IgD-negative memory B cell (primary cell): ENCODE measurements around the gene ARHGEF17. TPM values are rescaled to one million over a fixed set of nuclear protein-coding genes. Genes with fewer than 3 reads are reported as not detected.
A peak's percentile ranks its signal among the peaks of the same experiment; 100 is the strongest.

Experiments
- H3K27ac Mint-ChIP-seq, 3 donors: one replicate each; pipeline ENCODE4 v1.8.0; 2020 to 2022; ENCODE audit warnings: mild to moderate bottlenecking in 3 of 3, mixed read lengths in 3 of 3, moderate library complexity in 1 of 3
- H3K27me3 Mint-ChIP-seq: one replicate; pipeline ENCODE4 v1.8.0; 2021; ENCODE audit warnings: mixed read lengths
- H3K36me3 Mint-ChIP-seq: one replicate; pipeline ENCODE4 v1.8.0; 2020; ENCODE audit warnings: mild to moderate bottlenecking, mixed read lengths
- H3K4me1 Mint-ChIP-seq, 3 donors: one replicate each; pipeline ENCODE4 v1.8.0; 2020 to 2022; ENCODE audit warnings: mixed read lengths in 3 of 3, mild to moderate bottlenecking in 1 of 3
- H3K4me3 Mint-ChIP-seq, 4 donors: one replicate each; pipeline ENCODE4 v1.8.0; 2020 to 2022; ENCODE audit warnings: mild to moderate bottlenecking in 4 of 4, mixed read lengths in 4 of 4, moderate library complexity in 3 of 4
- H3K9me3 Mint-ChIP-seq, 3 donors: one replicate each; pipeline ENCODE4 v1.8.0; 2020 to 2021; ENCODE audit warnings: mixed read lengths in 3 of 3, mild to moderate bottlenecking in 1 of 3
- polyA plus RNA-seq: library from polyadenylated mRNA; unstranded; fragments of 300-500 nt; fragmentation: Illumina TruSeq; gene quantifications from one replicate; pipeline ENCODE4 v1.2.3, GENCODE V29; 2021

The ARHGEF17 gene
- polyA plus RNA-seq, 1 donor from 2014 or later: not detected

DNA sequence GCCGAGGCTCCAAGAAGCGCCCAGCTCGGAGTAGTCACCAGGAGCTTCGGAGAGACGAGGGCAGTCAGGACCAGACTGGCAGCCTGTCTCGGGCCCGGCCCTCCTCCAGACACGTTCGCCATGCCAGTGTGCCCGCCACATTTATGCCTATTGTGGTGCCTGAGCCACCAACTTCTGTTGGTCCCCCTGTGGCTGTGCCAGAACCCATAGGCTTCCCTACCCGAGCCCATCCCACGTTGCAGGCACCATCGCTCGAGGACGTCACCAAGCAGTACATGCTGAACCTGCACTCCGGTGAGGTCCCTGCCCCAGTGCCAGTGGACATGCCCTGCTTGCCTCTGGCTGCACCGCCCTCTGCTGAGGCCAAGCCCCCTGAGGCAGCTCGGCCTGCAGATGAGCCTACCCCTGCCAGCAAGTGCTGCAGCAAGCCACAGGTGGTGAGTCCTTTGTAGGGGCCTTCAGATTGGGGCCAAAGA lies 3.4 kb downstream of the ARHGEF17 start:
- Mint-ChIP-seq H3K4me1 (peaks cover 6 to 10% (median 8%) of the 10 kb centered on the region in 3 donors), H3K36me3 (no peaks in the 10 kb centered on the region), H3K27ac (peak overlapping the region in 1 of 3 donors; percentile 4), H3K27me3 (peaks cover 5% of the 10 kb centered on the region), H3K9me3 (no peaks in the 10 kb centered on the region), H3K4me3 (peak overlapping the region in 1 of 4 donors; percentile 32)

DNA sequence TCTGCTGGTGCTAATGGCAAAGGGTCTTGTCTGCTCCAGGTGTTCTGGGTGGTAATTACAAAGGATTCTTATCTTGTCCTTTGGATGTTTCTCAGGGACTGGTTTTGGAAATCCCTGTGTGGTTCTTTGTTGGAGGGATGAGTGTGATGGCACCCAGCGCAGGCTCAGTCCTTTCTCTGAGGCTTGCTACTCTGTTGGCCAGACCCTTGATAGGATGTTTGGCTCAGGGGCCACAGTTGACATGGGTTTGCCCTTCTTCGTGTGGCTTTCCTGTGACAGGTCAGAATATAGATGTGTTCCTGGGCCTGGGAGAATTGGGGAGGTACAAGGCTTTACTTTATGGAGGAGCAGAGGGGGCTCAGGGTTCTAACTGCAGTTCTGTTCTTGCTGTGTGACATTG lies 4.0 kb downstream of the ARHGEF17 start:
- peak overlapping the region in 1 of 3 donors; percentile 4 for H3K27ac Mint-ChIP-seq
- H3K4me1 Mint-ChIP-seq: peaks cover 2 to 8% (median 5%) of the 10 kb centered on the region in 3 donors
- H3K27me3 Mint-ChIP-seq: peaks cover 3% of the 10 kb centered on the region
- no peaks in the 10 kb centered on the region for H3K36me3 Mint-ChIP-seq
- peak overlapping the region in 1 of 4 donors; percentile 32 for H3K4me3 Mint-ChIP-seq
- no peaks in the 10 kb centered on the region for H3K9me3 Mint-ChIP-seq

DNA sequence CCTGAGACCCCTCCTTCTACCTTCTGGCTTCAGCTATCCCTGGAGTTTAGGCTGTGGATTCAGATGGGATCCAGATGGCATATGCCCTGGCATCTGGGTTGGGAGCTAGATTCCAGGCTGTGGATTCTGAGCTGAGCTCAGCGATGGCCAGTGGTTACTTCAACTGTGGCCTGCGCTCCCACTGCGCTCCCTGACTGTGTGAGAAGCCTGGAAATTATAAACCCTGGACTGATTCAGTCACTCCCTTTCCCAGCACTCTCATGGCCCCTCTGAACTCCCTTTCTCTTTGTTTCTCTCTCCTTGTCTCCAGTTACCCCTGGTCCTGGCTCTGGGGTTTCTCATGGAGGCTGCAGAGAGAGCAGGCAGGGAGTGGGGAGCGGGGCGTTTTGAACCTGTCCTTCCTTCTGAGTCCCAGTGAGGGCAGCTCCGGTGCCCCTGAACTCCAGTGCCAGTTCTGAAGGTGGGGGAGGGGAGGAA lies 4.8 kb downstream of the ARHGEF17 start:
- Mint-ChIP-seq H3K27ac (no peak overlapping the region), H3K27me3 (no peaks in the 10 kb centered on the region), H3K4me3 (peak overlapping the region in 1 of 4 donors; percentile 58), H3K9me3 (no peaks in the 10 kb centered on the region), H3K36me3 (no peaks in the 10 kb centered on the region), H3K4me1 (peaks cover 0 to 4% (median 3%) of the 10 kb centered on the region in 3 donors)

DNA sequence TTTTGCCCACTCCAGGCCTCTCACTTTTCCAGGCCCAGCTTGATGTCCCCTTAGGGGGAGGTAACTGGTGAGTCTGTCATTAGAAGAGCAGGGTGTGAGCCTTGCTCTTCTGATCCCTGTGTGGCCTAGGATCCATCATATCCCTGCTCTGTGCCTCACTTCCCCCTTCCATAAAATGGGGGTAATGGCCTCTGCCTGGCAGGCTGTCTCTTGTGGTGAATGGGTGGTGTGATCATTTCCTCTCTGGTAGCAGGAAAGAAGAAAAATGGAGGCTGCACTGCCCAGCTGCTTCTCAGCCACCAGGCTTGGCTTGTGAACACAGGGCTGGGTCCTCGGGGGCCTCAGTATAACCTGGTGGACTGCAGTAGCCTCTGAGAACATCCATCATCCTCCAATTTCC lies 5.6 kb downstream of the ARHGEF17 start:
- Mint-ChIP-seq H3K9me3 (no peaks in the 10 kb centered on the region), H3K27me3 (no peaks in the 10 kb centered on the region), H3K4me3 (no peak overlapping the region), H3K4me1 (peaks cover 0 to 4% (median 3%) of the 10 kb centered on the region in 3 donors), H3K27ac (peak overlapping the region in 1 of 3 donors; percentile 5), H3K36me3 (no peaks in the 10 kb centered on the region)

DNA sequence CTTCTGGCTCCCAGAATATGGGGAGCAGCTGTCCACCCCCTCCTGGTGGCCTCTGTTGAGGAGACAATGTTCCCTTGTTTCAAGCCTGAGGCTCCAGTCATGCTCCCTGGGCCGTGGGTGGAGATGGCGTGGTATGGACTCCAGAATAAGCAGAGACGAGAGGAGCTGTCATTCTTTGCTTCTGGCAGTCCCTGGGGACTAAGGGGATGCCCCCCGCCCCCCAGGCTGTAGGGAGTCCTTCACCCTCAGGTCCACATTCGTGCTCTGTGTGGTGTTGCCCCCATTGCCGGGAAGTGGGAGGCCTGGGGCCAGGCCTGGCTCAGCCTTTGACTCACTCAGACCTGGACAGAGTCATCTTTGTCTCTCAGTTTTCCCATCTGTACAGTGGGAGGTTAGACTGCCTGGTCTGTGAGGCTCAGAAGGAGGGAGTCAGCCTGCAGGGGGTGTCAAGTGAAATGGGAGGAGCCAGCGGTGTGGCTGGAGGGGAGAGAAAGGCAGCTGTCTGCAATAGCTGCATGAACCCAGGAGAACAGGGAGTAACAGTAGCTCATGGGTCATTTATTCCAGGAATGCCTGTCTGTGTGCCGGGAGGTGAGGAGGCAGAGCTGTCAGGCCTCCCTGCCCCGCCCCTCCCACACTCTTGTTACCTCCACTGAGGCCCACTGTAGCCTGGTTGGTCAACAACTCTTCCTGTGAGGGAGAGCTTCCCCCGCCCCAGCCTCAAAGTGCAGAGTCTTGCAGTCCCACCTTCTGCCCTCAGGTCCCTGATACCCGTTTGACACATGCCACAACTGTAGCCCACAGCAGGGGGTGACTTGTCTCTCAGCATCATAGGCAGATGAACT lies 6.3 kb downstream of the ARHGEF17 start:
- peaks cover 1% of the 10 kb centered on the region for H3K36me3 Mint-ChIP-seq
- H3K27me3 Mint-ChIP-seq: no peaks in the 10 kb centered on the region

DNA sequence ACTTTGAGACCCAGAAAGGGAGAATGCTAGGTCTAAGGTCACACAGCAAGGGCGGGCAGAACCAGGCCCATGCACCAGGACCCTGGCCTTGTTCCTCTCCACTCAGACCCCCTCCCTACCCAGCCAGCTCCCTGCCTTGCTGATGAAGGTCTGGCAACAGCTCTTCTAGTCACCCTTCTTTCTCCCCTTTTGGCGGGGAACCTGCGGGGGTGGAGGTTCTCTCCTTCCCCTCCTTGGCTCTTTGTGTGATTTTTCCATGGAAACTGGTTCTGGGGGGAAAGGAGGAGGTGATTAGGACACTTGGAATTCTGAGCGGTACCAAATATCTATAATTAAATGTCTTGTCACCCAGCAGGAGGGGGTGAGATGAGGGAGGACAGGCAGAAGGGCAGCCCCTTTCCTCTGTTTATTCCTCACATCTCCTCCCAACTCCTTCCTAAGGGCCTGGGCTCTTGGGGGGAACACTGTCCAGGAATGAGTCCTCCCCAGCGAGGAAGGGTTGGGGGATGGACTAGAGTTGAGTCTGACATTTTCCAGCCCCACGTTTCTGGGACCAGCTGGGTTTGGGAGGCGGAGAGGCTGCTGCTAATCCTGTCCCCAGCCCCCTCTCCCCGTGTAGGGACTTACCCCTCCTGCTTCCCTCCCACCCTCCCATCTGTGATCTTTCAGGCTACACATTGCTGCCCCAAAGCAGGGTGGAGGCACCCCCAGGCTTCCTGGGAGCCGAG lies 7.4 kb downstream of the ARHGEF17 start:
- Mint-ChIP-seq H3K4me3 (no peak overlapping the region), H3K36me3 (peaks cover 3% of the 10 kb centered on the region), H3K4me1 (peaks cover 0 to 4% (median 3%) of the 10 kb centered on the region in 3 donors), H3K27ac (no peak overlapping the region), H3K9me3 (no peaks in the 10 kb centered on the region), H3K27me3 (no peaks in the 10 kb centered on the region)

More for the DNA sequence above, 6.3 kb downstream of the ARHGEF17 start:
- H3K27ac Mint-ChIP-seq: peak overlapping the region in 1 of 3 donors; percentile 57
- no peaks in the 10 kb centered on the region for H3K9me3 Mint-ChIP-seq
- H3K4me1 Mint-ChIP-seq: peaks cover 0 to 4% (median 3%) of the 10 kb centered on the region in 3 donors
- no peak overlapping the region for H3K4me3 Mint-ChIP-seq

DNA sequence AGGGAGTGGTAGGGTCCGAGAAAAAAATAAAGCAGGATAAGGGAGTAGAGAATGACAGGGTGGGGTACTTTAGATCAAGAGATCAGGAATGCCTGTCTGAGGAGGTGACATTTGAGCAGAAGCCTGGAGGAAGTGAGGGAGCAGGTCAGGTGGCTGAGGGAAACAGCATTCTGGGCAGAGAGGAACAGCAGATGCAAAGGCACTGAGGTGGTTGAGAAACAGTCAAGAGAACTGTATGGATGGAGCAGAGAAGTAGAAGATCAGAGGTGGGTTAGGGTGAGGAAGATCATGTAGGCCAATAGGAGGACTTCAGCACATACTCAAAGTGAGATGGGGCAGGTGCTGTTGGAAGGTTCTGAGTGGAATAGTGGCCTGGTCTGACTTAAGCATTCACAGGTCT lies 8.3 kb downstream of the ARHGEF17 start:
- H3K27ac Mint-ChIP-seq: no peak overlapping the region

DNA sequence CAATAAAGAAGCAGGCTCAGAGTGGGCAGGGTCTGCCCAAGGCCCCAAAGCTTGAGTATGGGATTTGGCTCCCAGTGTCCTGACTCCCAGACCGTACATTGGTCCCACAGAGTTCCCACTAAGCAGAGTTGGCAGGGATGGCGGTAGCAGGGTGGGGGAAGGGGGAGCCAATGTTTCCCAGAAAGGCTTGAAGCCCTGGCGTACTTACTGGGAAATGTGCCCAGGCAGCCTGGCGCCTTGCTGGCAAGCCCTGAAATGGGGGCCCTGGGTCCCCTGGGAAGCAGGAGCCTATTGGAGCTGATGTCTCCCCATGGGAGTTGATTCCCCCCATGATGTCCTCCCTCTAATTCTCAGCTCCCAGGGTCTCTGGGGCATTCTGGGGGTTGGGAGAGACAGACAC lies 9.3 kb downstream of the ARHGEF17 start:
- Mint-ChIP-seq H3K4me3 (no peak overlapping the region), H3K4me1 (peaks cover 4 to 9% (median 4%) of the 10 kb centered on the region in 3 donors), H3K9me3 (no peaks in the 10 kb centered on the region), H3K36me3 (peaks cover 3% of the 10 kb centered on the region), H3K27me3 (peaks cover 2% of the 10 kb centered on the region), H3K27ac (no peak overlapping the region)

More for the DNA sequence above, 8.3 kb downstream of the ARHGEF17 start:
- no peak overlapping the region for H3K4me3 Mint-ChIP-seq
- H3K27me3 Mint-ChIP-seq: no peaks in the 10 kb centered on the region
- H3K4me1 Mint-ChIP-seq: peaks cover 0 to 4% (median 3%) of the 10 kb centered on the region in 3 donors
- no peaks in the 10 kb centered on the region for H3K9me3 Mint-ChIP-seq
- H3K36me3 Mint-ChIP-seq: peaks cover 3% of the 10 kb centered on the region

DNA sequence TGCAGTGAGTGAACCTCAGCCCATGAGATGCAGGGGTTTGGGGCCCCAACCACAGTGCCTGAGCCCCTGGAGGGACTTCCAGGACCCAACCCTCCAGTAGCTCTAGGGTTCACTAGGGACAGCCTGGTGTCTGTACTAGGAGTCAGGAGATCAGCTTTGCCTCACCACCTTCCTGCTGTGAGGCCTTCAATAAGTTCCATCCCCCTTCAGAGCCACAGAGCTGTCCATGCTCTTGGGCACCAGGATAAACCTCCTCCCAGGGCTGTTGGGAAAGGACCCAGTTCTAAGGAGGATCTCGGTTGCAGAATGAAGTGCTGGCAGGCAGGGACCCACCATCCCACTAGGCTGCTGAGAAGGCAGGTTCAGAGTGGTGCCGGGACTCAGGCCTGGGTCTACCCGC lies 9.7 kb downstream of the ARHGEF17 start:
- peaks cover 4 to 11% (median 7%) of the 10 kb centered on the region in 3 donors for H3K4me1 Mint-ChIP-seq
- H3K27ac Mint-ChIP-seq: no peak overlapping the region
- no peak overlapping the region for H3K4me3 Mint-ChIP-seq
- peaks cover 3% of the 10 kb centered on the region for H3K36me3 Mint-ChIP-seq
- H3K9me3 Mint-ChIP-seq: no peaks in the 10 kb centered on the region
- peaks cover 2% of the 10 kb centered on the region for H3K27me3 Mint-ChIP-seq

DNA sequence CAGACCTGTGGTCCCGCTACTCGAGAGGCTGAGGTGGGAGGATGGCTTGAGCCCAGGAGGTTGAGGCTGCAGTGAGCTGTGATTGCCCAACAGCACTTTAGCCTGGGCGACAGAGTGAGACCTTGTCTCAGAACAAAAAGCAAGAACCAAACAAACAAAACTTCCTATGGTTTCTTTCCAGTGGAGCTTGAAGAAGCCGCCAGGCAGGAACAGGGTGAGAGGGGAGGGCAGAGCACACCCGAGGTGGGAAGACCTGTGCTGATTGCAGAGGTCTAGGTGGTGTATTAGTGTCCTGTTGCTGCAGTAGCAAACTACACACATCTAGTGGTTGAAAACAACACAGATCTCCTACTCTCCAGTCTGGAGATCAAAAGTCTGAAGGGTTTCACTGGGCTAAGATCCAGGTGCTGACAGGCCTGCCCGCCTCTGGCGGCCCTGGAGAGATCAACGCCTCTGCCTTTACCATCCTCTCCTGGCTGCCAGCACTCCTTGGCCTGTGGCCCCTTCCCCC lies 10.5 kb downstream of the ARHGEF17 start:
- H3K4me1 Mint-ChIP-seq: peaks cover 4 to 11% (median 7%) of the 10 kb centered on the region in 3 donors
- H3K27me3 Mint-ChIP-seq: peaks cover 2% of the 10 kb centered on the region
- no peak overlapping the region for H3K4me3 Mint-ChIP-seq
- H3K27ac Mint-ChIP-seq: no peak overlapping the region
- H3K36me3 Mint-ChIP-seq: peaks cover 3% of the 10 kb centered on the region
- H3K9me3 Mint-ChIP-seq: no peaks in the 10 kb centered on the region

DNA sequence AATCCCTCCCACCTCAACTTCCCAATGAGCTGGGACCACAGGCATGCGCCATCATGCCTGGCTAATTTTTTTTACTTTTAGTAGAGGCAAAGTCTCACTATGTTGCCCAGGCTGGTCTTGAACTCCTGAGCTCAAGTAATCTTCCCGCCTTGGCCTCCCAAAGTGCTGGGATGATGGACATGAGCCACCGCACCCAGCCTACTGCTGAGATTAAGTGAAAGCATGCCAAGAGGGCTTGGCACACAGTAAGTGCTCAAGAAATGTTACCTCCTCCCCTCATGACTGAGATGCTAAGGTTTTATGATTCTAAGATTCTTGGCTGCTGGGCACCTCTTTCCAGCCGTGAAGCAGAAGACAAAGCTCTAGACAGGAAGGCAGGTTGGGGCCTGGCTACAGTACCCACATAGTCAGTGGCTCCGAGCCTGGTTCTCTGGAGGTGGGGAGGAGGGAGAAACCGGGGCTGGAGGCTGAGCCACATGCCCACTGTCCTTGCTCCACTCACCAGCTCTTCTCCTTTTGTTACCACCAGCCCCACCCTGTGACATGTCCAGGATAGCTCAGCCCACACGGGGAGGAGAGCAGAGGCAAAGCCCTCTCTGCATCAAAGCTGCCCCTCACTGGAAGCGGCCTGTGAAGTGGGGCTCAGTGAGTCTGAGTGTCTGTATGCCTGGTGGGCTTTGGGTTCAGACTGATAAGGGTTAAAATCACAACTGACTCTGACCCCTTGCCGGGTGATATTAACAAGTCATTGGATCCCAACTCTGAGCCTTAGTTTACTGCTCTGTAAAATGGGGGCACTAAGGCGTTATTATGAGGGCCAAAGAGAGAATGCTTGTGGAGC lies 12.9 kb downstream of the ARHGEF17 start:
- H3K9me3 Mint-ChIP-seq: no peaks in the 10 kb centered on the region
- H3K27ac Mint-ChIP-seq: peak overlapping the region in 2 of 3 donors; percentile 50
- peaks cover 11 to 21% (median 18%) of the 10 kb centered on the region in 3 donors for H3K4me1 Mint-ChIP-seq
- no peak overlapping the region for H3K4me3 Mint-ChIP-seq
- peaks cover 3% of the 10 kb centered on the region for H3K36me3 Mint-ChIP-seq
- peaks cover 2% of the 10 kb centered on the region for H3K27me3 Mint-ChIP-seq

DNA sequence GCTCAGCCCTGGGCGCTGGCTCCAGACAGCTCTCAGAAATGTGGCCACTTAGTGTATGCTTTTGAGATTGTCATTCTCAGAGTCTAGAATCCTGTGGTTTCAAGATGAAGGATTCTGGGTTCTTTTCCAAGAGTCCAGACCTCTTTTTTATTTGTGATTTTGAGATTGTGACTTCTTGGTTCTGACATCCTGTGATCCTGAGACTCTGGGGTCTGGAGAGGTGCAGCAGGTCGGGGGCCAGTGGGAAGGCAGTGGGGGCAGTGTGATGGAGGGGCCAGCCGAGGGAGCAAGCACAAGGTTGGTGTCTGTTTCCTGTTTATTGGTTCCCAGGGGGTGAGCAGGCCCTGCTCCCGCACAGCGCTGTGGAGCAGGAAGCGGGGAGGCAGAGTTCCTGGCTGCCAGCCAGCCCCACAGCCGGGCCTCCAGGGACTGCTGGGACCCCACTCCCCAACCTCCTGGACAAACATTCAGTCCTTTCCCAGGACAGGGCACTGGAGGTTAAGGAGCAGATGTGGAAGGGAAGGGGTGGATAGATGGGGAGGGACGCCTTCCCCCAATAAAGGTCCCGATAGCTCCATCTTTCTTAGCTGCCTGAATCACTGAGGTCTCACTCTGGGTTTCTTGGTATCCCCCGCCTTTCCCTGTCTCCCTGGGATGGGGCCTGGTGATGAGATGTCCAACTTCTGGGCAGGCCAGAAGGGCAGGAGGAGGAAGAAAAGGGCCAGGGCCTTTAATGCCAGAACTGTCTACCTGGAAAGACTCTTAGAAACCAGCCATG lies 13.7 kb downstream of the ARHGEF17 start:
- H3K9me3 Mint-ChIP-seq: no peaks in the 10 kb centered on the region
- H3K4me3 Mint-ChIP-seq: peak overlapping the region in 1 of 4 donors; percentile 76
- H3K36me3 Mint-ChIP-seq: peaks cover 3% of the 10 kb centered on the region
- peaks cover 2% of the 10 kb centered on the region for H3K27me3 Mint-ChIP-seq
- H3K4me1 Mint-ChIP-seq: peaks cover 12 to 21% (median 19%) of the 10 kb centered on the region in 3 donors
- peak overlapping the region in 2 of 3 donors; percentile 50 for H3K27ac Mint-ChIP-seq

DNA sequence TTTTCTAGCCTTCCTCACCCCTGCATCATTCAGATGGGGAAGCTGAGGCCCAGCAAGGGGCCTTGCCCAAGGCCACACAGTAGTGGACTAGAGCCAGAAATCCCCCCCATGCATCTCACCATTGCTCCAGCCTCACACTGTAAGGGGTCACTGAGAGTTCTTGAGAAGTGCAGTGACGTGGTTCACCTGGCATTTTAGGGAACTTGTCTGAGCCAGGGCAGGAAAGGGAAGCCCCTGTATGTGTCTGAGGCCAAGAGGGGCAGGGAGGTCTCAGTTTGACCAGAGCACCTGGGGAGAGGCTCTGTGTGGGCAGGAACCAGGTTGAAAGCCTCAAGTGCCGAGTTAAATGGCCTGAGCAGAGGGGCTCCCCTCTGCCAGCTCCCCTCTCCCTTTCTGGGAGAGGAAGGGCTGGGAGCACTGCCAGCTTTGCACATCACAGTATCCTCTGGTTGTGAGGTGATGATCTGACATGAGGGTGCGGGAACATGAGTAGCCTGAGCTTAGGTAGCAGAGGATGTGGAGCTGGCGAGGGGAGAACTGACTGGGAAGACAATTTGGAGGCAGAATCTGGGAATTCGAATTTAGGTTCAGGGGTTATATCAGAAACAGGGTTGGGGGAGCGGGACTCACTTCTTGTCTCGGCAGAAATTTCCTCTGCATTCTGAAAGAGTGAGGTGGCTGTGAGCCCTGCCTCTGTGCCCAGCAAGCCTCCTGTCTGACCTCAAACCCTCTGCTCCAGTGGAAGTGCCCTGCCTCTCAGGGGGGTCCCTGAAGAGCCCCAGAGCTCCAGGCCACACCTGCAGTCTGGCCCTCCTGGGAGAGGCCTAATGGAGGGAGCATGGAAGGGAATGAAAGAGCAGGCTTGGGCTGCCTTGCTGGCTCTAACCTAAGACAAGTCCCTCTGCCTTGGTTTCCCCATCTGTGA lies 14.6 kb downstream of the ARHGEF17 start:
- Mint-ChIP-seq H3K4me1 (peaks cover 12 to 21% (median 20%) of the 10 kb centered on the region in 3 donors), H3K9me3 (peaks cover 0 to 1% (median 0%) of the 10 kb centered on the region in 3 donors), H3K27me3 (peaks cover 2% of the 10 kb centered on the region), H3K27ac (peak overlapping the region in 1 of 3 donors; percentile 17), H3K36me3 (peaks cover 3% of the 10 kb centered on the region), H3K4me3 (peak overlapping the region in 1 of 4 donors; percentile 76)
